ENCODE data around the gene AHNAK. TPM values are rescaled to one million over a fixed set of nuclear protein-coding genes. Genes with fewer than 3 reads are reported as not detected.

AHNAK gene
- total RNA-seq (2014; rRNA removed; shearing (Covaris generic)) (548 and 557 TPM in 2 replicates), polyA plus RNA-seq (2016; fragmentation: Nextera tagmentation; extraction: Ambion mirVana) (163 and 167 TPM in 2 replicates)

GRCh38 chr11:62546244-62546928 is at the start of gene AHNAK:
AHNAK (minus strand) TSS chr11:62546806; CDS start chr11:62536098, 10,708 bp downstream.
- peaks cover 23% of the 10 kb centered on the region for H3F3A ChIP-seq (ENCODE audit: insufficient read depth)
- H3K4me1 ChIP-seq (ENCODE audit: insufficient read depth), result peaks cover 18% of the 10 kb centered on the region
- TF ChIP-seq EZH2phosphoT487 (IDR thresholded peaks at IDR 0.05; ENCODE audit: insufficient read depth, low read depth) (no peak), EZH2 (IDR thresholded peaks at IDR 0.05; ENCODE audit: insufficient read depth, poor library complexity, severe bottlenecking) (no peak)
- no peaks in the 10 kb centered on the region for H3K9me2 ChIP-seq (ENCODE audit: insufficient read depth)
- H3K36me3 ChIP-seq (ENCODE audit: low read depth), result no peaks in the 10 kb centered on the region
- DNase-seq, result peak; percentile 90
- H3K9ac ChIP-seq, result peak within 1 kb of the TSS; percentile 92
- peak within 1 kb of the TSS; percentile 81 for H3K27ac ChIP-seq
- peak within 1 kb of the TSS; percentile 70 for H2AFZ ChIP-seq
- in situ Hi-C loops (cut with MboI), result no loop called here
- H3K79me2 ChIP-seq (ENCODE audit: insufficient read depth), result peaks cover 90% of the 10 kb centered on the region
- H3K9me3 ChIP-seq (ENCODE audit: low read depth), result no peaks in the 10 kb centered on the region
- H4K20me1 ChIP-seq (ENCODE audit: insufficient read depth), result peaks cover 6% of the 10 kb centered on the region; the same call in 1 of the 2 replicates
- H3K27me3 ChIP-seq (replicated peaks; ENCODE audit: insufficient read depth), result no peaks in the 10 kb centered on the region
- peak within 1 kb of the TSS; percentile 86 for H3K4me2 ChIP-seq (ENCODE audit: unreplicated experiment)
- H3K4me3 ChIP-seq, result peak within 1 kb of the TSS; percentile 96
- whole genome bisulfite sequencing, 2 experiments (ENCODE audit: low coverage in 1 of 2, low lambda C conversion rate in 2 of 2, missing lambda C conversion rate in 2 of 2), result 1 to 2% methylated on average over 17 to 63 of the region's 69 CpGs

GRCh38 chr11:62595124-62595523 is 48.5 kb upstream of the AHNAK start:
- Histone ChIP-seq H3K36me3 (ENCODE audit: low read depth) (peaks cover 24% of the 10 kb centered on the region), H3K9me2 (ENCODE audit: insufficient read depth) (no peaks in the 10 kb centered on the region), H3K4me3 (no peak overlapping the region), H3K27ac (no peak overlapping the region), H3K9me3 (ENCODE audit: low read depth) (no peaks in the 10 kb centered on the region), H2AFZ (no peak overlapping the region), H4K20me1 (ENCODE audit: insufficient read depth) (no peaks in the 10 kb centered on the region), H3K9ac (no peak overlapping the region), H3K79me2 (ENCODE audit: insufficient read depth) (peaks cover 63% of the 10 kb centered on the region), H3K27me3 (replicated peaks; ENCODE audit: insufficient read depth) (no peaks in the 10 kb centered on the region), H3K4me2 (ENCODE audit: unreplicated experiment) (no peak overlapping the region), H3F3A (ENCODE audit: insufficient read depth) (peaks cover 54% of the 10 kb centered on the region), H3K4me1 (ENCODE audit: insufficient read depth) (peaks cover 30% of the 10 kb centered on the region)
- TF ChIP-seq EZH2phosphoT487 (IDR thresholded peaks at IDR 0.05; ENCODE audit: insufficient read depth, low read depth), result no peak
- TF ChIP-seq EZH2 (IDR thresholded peaks at IDR 0.05; ENCODE audit: insufficient read depth, poor library complexity, severe bottlenecking), result no peak
- WGBS, 2 experiments (ENCODE audit: low coverage in 1 of 2, low lambda C conversion rate in 2 of 2, missing lambda C conversion rate in 2 of 2), result 76 to 80% methylated on average over 8 of the region's 8 CpGs
- in situ Hi-C loops (cut with MboI), result no loop called here
- DNase-seq, result no peak

GRCh38 chr11:62593434-62594044 is 46.9 kb upstream of the AHNAK start:
- Histone ChIP-seq H3K4me2 (ENCODE audit: unreplicated experiment) (no peak overlapping the region), H3K9me2 (ENCODE audit: insufficient read depth) (no peaks in the 10 kb centered on the region), H3F3A (ENCODE audit: insufficient read depth) (peaks cover 46% of the 10 kb centered on the region), H3K4me1 (ENCODE audit: insufficient read depth) (peaks cover 22% of the 10 kb centered on the region), H3K79me2 (ENCODE audit: insufficient read depth) (peaks cover 61% of the 10 kb centered on the region), H3K27ac (no peak overlapping the region), H2AFZ (no peak overlapping the region), H3K27me3 (replicated peaks; ENCODE audit: insufficient read depth) (no peaks in the 10 kb centered on the region), H3K9ac (no peak overlapping the region), H3K4me3 (no peak overlapping the region), H4K20me1 (ENCODE audit: insufficient read depth) (no peaks in the 10 kb centered on the region), H3K9me3 (ENCODE audit: low read depth) (no peaks in the 10 kb centered on the region), H3K36me3 (ENCODE audit: low read depth) (peaks cover 19% of the 10 kb centered on the region)
- TF ChIP-seq EZH2 (IDR thresholded peaks at IDR 0.05; ENCODE audit: insufficient read depth, poor library complexity, severe bottlenecking) (no peak), EZH2phosphoT487 (IDR thresholded peaks at IDR 0.05; ENCODE audit: insufficient read depth, low read depth) (no peak)
- DNase-seq, result peak; percentile 88
- in situ Hi-C loops (cut with MboI), result no loop called here
- 54 to 57% methylated on average over 13 of the region's 13 CpGs for WGBS, 2 experiments (ENCODE audit: low coverage in 1 of 2, low lambda C conversion rate in 2 of 2, missing lambda C conversion rate in 2 of 2)

- TF ChIP-seq EZH2phosphoT487 (IDR thresholded peaks at IDR 0.05; ENCODE audit: insufficient read depth, low read depth) (no peak), EZH2 (IDR thresholded peaks at IDR 0.05; ENCODE audit: insufficient read depth, poor library complexity, severe bottlenecking) (no peak)
- Histone ChIP-seq H2AFZ (no peak overlapping the region), H3K27me3 (replicated peaks; ENCODE audit: insufficient read depth) (no peaks in the 10 kb centered on the region), H3K9me2 (ENCODE audit: insufficient read depth) (no peaks in the 10 kb centered on the region), H3F3A (ENCODE audit: insufficient read depth) (peaks cover 41% of the 10 kb centered on the region), H3K4me3 (no peak overlapping the region), H3K4me2 (ENCODE audit: unreplicated experiment) (no peak overlapping the region), H3K36me3 (ENCODE audit: low read depth) (peaks cover 13% of the 10 kb centered on the region), H3K9ac (no peak overlapping the region), H3K27ac (peak overlapping the region; percentile 75; the same call in 1 of the 2 replicates), H3K79me2 (ENCODE audit: insufficient read depth) (peaks cover 61% of the 10 kb centered on the region), H3K9me3 (ENCODE audit: low read depth) (no peaks in the 10 kb centered on the region), H3K4me1 (ENCODE audit: insufficient read depth) (0 out of 2 replicates have a peak, but pooled peaks cover 20% of the 10 kb centered on the region), H4K20me1 (ENCODE audit: insufficient read depth) (no peaks in the 10 kb centered on the region)
- in situ Hi-C loops (cut with MboI), result no loop called here
- no peak for DNase-seq
- 93 to 97% methylated on average over 5 to 8 of the region's 8 CpGs for WGBS, 2 experiments (ENCODE audit: low coverage in 1 of 2, low lambda C conversion rate in 2 of 2, missing lambda C conversion rate in 2 of 2)
These were observed 46.4 kb upstream of the AHNAK start for GRCh38 chr11:62592989-62593421.
